B cell (primary cell): Measurements from ENCODE around the gene CBLB. TPM values are rescaled to one million over a fixed set of nuclear protein-coding genes. Genes with fewer than 3 reads are reported as not detected.

Experiments
- ATAC-seq: fragments of 200-7000 bp; cut with Tn5 transposase; one replicate; pipeline ENCODE4 v1.10.0; 2021; ENCODE audit warnings: low read depth, mild to moderate bottlenecking, moderate number of reproducible peaks, moderate library complexity
- CTCF ChIA-PET: fragments of 350-600 bp; sonication (Branson Sonifier 250); formaldehyde crosslinking; loops from one replicate; lab custom pipeline; 2021; ENCODE audit warnings: antibody characterized with exemption, inconsistent platforms; lab: Charles Lee
- POLR2A ChIA-PET: fragments of 350-600 bp; sonication (Branson Sonifier 250); formaldehyde crosslinking; loops from one replicate; lab custom pipeline; 2021; ENCODE audit warnings: antibody characterized with exemption; lab: Charles Lee
- DNase-seq: peaks from one replicate; pipeline ENCODE4 v3.0.0; 2013
- H2AFZ ChIP-seq: 2 replicates; pipeline ENCODE4 v1.6.1; 2012; ENCODE audit warnings: mild to moderate bottlenecking, low read depth, low read length; ENCODE audit not compliant: insufficient read depth, poor library complexity, severe bottlenecking
- H3K27ac ChIP-seq, 2 donors: 1 replicate in 1 of 2; 2 replicates in 1 of 2; pipeline ENCODE4 v1.5.1; 2012 to 2013; ENCODE audit warnings: low read length in 2 of 2, mild to moderate bottlenecking in 2 of 2, moderate library complexity in 1 of 2
- H3K27me3 ChIP-seq, 4 experiments: fragments of 200-600 bp in 1 of 4; sonication (generic) in 1 of 4; replicated peaks in 1 of 4; 1 replicate in 2 of 4; 2 replicates in 2 of 4; pipeline versions ENCODE4 v1.6.1 to v1.7.0; 2013 to 2016; ENCODE audit warnings: low read length in 3 of 4, mild to moderate bottlenecking in 2 of 4, mixed read lengths in 1 of 4, moderate library complexity in 1 of 4; ENCODE audit not compliant: insufficient read depth in 4 of 4, control insufficient read depth in 3 of 4; ENCODE audit errors: control extremely low read depth in 1 of 4
- H3K36me3 ChIP-seq, 2 experiments: replicated peaks in 1 of 2; 1 replicate in 1 of 2; 2 replicates in 1 of 2; pipeline versions ENCODE4 v1.6.1 to v1.7.1; 2013; ENCODE audit warnings: low read length in 1 of 2; ENCODE audit not compliant: insufficient read depth in 2 of 2, control insufficient read depth in 1 of 2; ENCODE audit errors: control extremely low read depth in 1 of 2, extremely low read depth in 1 of 2
- H3K4me1 ChIP-seq, 2 donors: fragments of 200-600 bp in 1 of 2; sonication (generic) in 1 of 2; 1 replicate in 1 of 2; 2 replicates in 1 of 2; pipeline versions ENCODE4 v1.5.1 to v1.6.1; 2013 to 2017; ENCODE audit warnings: low read length in 2 of 2; ENCODE audit not compliant: control insufficient read depth in 2 of 2, insufficient read depth in 2 of 2
- H3K4me2 ChIP-seq: replicated peaks from 2 replicates; pipeline ENCODE3; 2012; ENCODE audit warnings: mild to moderate bottlenecking, low read depth, low read length; ENCODE audit not compliant: poor library complexity, severe bottlenecking
- H3K4me3 ChIP-seq, 5 experiments: fragments of 200-600 bp in 1 of 5; sonication (generic) in 1 of 5; 1 replicate in 3 of 5; 2 replicates in 2 of 5; pipeline versions ENCODE4 v1.5.1 to v1.7.0; 2011 to 2016; ENCODE audit warnings: low read length in 4 of 5, mild to moderate bottlenecking in 4 of 5, low read depth in 2 of 5, control low read depth in 1 of 5, moderate library complexity in 1 of 5; ENCODE audit not compliant: insufficient read depth in 1 of 5; ENCODE audit errors: control extremely low read depth in 1 of 5, extremely low read depth in 1 of 5
- H3K79me2 ChIP-seq: fragments of 200-600 bp; sonication (generic); one replicate; pipeline ENCODE4 v1.6.0; 2016; ENCODE audit warnings: low read length; ENCODE audit not compliant: control insufficient read depth, insufficient read depth
- H3K9ac ChIP-seq: fragments of 200-600 bp; sonication (generic); 2 replicates; pipeline ENCODE4 v1.6.1; 2017; ENCODE audit warnings: mild to moderate bottlenecking, low read length, moderate library complexity
- H3K9me3 ChIP-seq, 3 donors: one replicate each; pipeline versions ENCODE4 v1.6.1 to v1.7.1; 2013; ENCODE audit warnings: low read length in 2 of 3; ENCODE audit not compliant: control insufficient read depth in 2 of 3, insufficient read depth in 1 of 3; ENCODE audit errors: control extremely low read depth in 1 of 3
- H4K20me1 ChIP-seq: 2 replicates; pipeline ENCODE4 v1.6.0; 2012; ENCODE audit warnings: mild to moderate bottlenecking, low read length; ENCODE audit not compliant: insufficient read depth, control insufficient read depth, poor library complexity, severe bottlenecking
- H3K27ac Mint-ChIP-seq: one replicate; pipeline ENCODE4 v1.8.0; 2021; ENCODE audit warnings: mixed read lengths
- H3K27me3 Mint-ChIP-seq: one replicate; pipeline ENCODE4 v1.8.0; 2021; ENCODE audit warnings: mixed read lengths
- H3K4me1 Mint-ChIP-seq: one replicate; pipeline ENCODE4 v1.8.0; 2021; ENCODE audit warnings: mixed read lengths
- H3K4me3 Mint-ChIP-seq: one replicate; pipeline ENCODE4 v1.8.0; 2021; ENCODE audit warnings: mixed read lengths
- H3K9me3 Mint-ChIP-seq: one replicate; pipeline ENCODE4 v1.8.0; 2022; ENCODE audit warnings: mixed read lengths; ENCODE audit not compliant: insufficient read depth
- EZH2 ChIP-seq: IDR thresholded peaks from 2 replicates; pipeline ENCODE4 v1.6.1; 2012; ENCODE audit warnings: borderline replicate concordance, low read depth, mild to moderate bottlenecking, moderate library complexity, low read length; ENCODE audit not compliant: insufficient read depth, poor library complexity, severe bottlenecking
- WGBS: methylation state at CpG from one replicate; pipeline ENCODE4 v1.1.5; 2013; ENCODE audit warnings: missing lambda C conversion rate; ENCODE audit not compliant: insufficient coverage; 5-methylcytosine and 5-hydroxymethylcytosine counted together
- intact Hi-C: fragments of 100-400 bp; cut with micrococcal nuclease; formaldehyde crosslinking; loops from one replicate; pipeline ENCODE4 v1.10.0; 2022
- polyA plus RNA-seq: library from polyadenylated mRNA; depleted of rRNA; stranded (reverse); fragments of >200 nt; gene quantifications from 2 replicates; pipeline ENCODE4 v1.2.3, GENCODE V29; 2012
- total RNA-seq, 2 donors: library from RNA; stranded (reverse); fragments of 120-200 nt in 1 of 2; gene quantifications; 1 replicate in 1 of 2; 2 replicates in 1 of 2; pipeline versions ENCODE4 v1.2.3 to v1.2.4, GENCODE V29; 2013 to 2022
- TF ChIP-seq, protein P1 (sequence below): fragments of 200-600 bp; IDR thresholded peaks from one replicate; pipeline ENCODE4 v1.8.0; 2022; ENCODE audit warnings: antibody characterized with exemption, mild to moderate bottlenecking

CBLB gene
- total and polyA plus RNA-seq, 2 donors (not counting 1 experiment from before 2014, with no cell fraction given), result 19.0 to 135 TPM

DNA sequence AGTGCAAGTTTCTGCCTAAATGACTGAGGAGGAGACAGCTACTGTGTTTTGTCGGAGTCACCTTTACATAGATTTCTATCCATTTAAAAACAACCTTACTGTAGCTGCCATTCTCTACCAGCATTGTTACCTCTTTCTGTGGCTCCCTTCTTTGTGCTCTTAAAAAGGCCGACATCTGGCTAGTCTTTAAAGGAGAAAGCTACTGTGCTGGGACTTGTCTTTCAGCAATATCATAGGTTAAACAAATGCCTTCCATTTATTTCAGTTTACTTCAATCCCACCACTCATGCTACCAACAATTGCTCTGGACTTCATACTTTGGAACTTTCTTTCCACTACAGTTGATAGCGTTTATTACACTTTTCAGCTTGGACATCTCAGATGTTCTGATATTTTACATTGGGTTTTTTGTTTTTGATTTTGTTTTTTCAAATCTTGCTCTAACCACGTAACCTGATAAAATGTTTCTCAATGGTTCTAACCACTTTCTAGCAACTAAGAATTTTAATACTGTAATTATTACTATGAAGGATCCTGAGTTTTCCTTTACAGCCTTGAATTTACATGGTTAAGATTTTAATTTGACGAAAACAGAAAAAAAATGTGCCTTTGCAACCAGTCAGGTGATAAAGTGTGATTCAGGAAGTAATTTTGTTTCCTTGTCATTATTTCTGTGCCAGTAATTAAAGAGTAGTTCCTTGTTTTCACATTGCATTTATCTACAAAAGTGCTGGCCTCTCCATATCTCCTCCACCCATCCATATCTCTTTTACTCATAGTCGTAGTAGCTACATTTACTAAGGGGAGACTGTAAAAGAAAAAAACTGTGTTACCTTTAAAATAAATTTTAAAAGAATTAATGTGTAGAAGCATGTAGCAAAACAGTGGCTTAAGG is 1.3 kb upstream of the CBLB start:
- no peak for ATAC-seq
- Mint-ChIP-seq H3K4me3 (peak overlapping the region; percentile 93), H3K27me3 (no peaks in the 10 kb centered on the region), H3K9me3 (no peaks in the 10 kb centered on the region), H3K27ac (peak overlapping the region; percentile 69), H3K4me1 (peaks cover 40% of the 10 kb centered on the region)
- Histone ChIP-seq H3K4me2 (peak overlapping the region; percentile 86), H3K9me3 (no peaks in the 10 kb centered on the region), H3K27ac (peak overlapping the region in 1 of 2 donors; percentile 68), H3K36me3 (no peaks in the 10 kb centered on the region), H2AFZ (peak overlapping the region; percentile 99), H3K79me2 (peaks cover 49% of the 10 kb centered on the region), H3K27me3 (no peaks in the 10 kb centered on the region), H3K4me1 (peaks cover 22 to 31% of the 10 kb centered on the region in 2 donors), H3K9ac (peak overlapping the region; percentile 92), H4K20me1 (no peaks in the 10 kb centered on the region), H3K4me3 (peak overlapping the region; percentile 72 to 100 (median 97))
- CTCF ChIA-PET, result interaction anchor here (1.6 kb wide), 1 partner anchor 183 kb away, joined by 5 read pairs; no protein-coding TSS in a partner anchor
- TF ChIP-seq, protein P1, sequence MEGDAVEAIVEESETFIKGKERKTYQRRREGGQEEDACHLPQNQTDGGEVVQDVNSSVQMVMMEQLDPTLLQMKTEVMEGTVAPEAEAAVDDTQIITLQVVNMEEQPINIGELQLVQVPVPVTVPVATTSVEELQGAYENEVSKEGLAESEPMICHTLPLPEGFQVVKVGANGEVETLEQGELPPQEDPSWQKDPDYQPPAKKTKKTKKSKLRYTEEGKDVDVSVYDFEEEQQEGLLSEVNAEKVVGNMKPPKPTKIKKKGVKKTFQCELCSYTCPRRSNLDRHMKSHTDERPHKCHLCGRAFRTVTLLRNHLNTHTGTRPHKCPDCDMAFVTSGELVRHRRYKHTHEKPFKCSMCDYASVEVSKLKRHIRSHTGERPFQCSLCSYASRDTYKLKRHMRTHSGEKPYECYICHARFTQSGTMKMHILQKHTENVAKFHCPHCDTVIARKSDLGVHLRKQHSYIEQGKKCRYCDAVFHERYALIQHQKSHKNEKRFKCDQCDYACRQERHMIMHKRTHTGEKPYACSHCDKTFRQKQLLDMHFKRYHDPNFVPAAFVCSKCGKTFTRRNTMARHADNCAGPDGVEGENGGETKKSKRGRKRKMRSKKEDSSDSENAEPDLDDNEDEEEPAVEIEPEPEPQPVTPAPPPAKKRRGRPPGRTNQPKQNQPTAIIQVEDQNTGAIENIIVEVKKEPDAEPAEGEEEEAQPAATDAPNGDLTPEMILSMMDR, result no peak
- no peak for TF ChIP-seq EZH2
- POLR2A ChIA-PET, result interaction anchor here (0.5 to 1.0 kb wide), 2 partner anchors 31 to 35 kb away, joined by 3 to 4 read pairs; no protein-coding TSS in a partner anchor
- no CpG with 5 or more reads among the region's 6 CpGs for WGBS
- intact Hi-C loops, result loop anchor here (1.0 to 5.0 kb wide), 8 partner anchors 13 to 501 kb away; no protein-coding TSS in a partner anchor
- DNase-seq, result no peak
